HepG2 (cell line): ENCODE data around the gene CNRIP1. TPM values are rescaled to one million over a fixed set of nuclear protein-coding genes. Genes with fewer than 3 reads are reported as not detected.

Experiments used
- ATF7 ChIP-seq, 2 experiments: fragments of 450-650 bp in 1 of 2; sonication (generic) in 1 of 2; formaldehyde crosslinking in 1 of 2; IDR thresholded peaks; 2 replicates each; pipeline versions ENCODE4 v1.4.0 to v1.6.1; 2016 to 2020; ENCODE audit warnings: antibody characterized with exemption in 1 of 2, mild to moderate bottlenecking in 1 of 2, missing genetic modification reagents in 1 of 2
- ELF3 ChIP-seq: IDR thresholded peaks from 2 replicates; pipeline ENCODE4 v1.6.1; 2016; ENCODE audit warnings: missing genetic modification reagents, missing compliant biosample characterization
- FOXC1 ChIP-seq: sonication (generic); formaldehyde crosslinking; IDR thresholded peaks from 2 replicates; pipeline ENCODE4 v1.8.0; 2022; ENCODE audit warnings: mild to moderate bottlenecking, missing genetic modification reagents, borderline replicate concordance
- GABPA ChIP-seq, 2 experiments: IDR thresholded peaks; 2 replicates each; pipeline ENCODE4 v1.6.1; 2011 to 2016; ENCODE audit warnings: low read depth in 2 of 2, low read length in 1 of 2, missing biosample characterization in 1 of 2, missing genetic modification characterization in 1 of 2
- HMG20A ChIP-seq: IDR thresholded peaks from 2 replicates; pipeline ENCODE4 v1.6.1; 2016; ENCODE audit warnings: borderline replicate concordance
- MATR3 ChIP-seq: sonication (generic); formaldehyde crosslinking; IDR thresholded peaks from 2 replicates; pipeline ENCODE4 v1.4.0; 2020; ENCODE audit warnings: missing genetic modification reagents
- MXD3 ChIP-seq: IDR thresholded peaks from 2 replicates; pipeline ENCODE4 v1.6.1; 2016; ENCODE audit warnings: mild to moderate bottlenecking, missing biosample characterization, missing genetic modification reagents
- RARG ChIP-seq: sonication (generic); formaldehyde crosslinking; IDR thresholded peaks from 2 replicates; pipeline ENCODE4 v1.4.0; 2020; ENCODE audit warnings: low read depth, mild to moderate bottlenecking, missing genetic modification reagents
- RXRA ChIP-seq: sonication (generic); formaldehyde crosslinking; IDR thresholded peaks from 2 replicates; pipeline ENCODE4 v1.5.1; 2020; ENCODE audit warnings: missing genetic modification reagents
- TFAP4 ChIP-seq: sonication (generic); IDR thresholded peaks from 2 replicates; pipeline ENCODE4 v1.6.1; 2016; ENCODE audit warnings: low read depth, borderline replicate concordance
- ZBTB49 ChIP-seq: sonication (generic); formaldehyde crosslinking; IDR thresholded peaks from 2 replicates; pipeline ENCODE4 v1.4.0; 2020; ENCODE audit warnings: missing genetic modification reagents, borderline replicate concordance
- ZNF292 ChIP-seq: sonication (generic); formaldehyde crosslinking; IDR thresholded peaks from 2 replicates; pipeline ENCODE4 v1.8.1; 2022; ENCODE audit warnings: mild to moderate bottlenecking, low read depth, missing genetic modification reagents, borderline replicate concordance
- ZNF337 ChIP-seq: sonication (generic); formaldehyde crosslinking; IDR thresholded peaks from 2 replicates; pipeline ENCODE4 v1.5.1; 2020; ENCODE audit warnings: missing genetic modification reagents, low read depth, mild to moderate bottlenecking, borderline replicate concordance
- ZNF580 ChIP-seq: IDR thresholded peaks from 2 replicates; pipeline ENCODE4 v1.6.1; 2016; ENCODE audit warnings: low read depth, borderline replicate concordance
- ZXDC ChIP-seq: sonication (generic); formaldehyde crosslinking; IDR thresholded peaks from 2 replicates; pipeline ENCODE4 v1.5.0; 2020; ENCODE audit warnings: mild to moderate bottlenecking, missing genetic modification reagents
- polyA plus RNA-seq, 8 experiments: library from polyadenylated mRNA; depleted of rRNA in 3 of 8; stranded (reverse) in 7 of 8; unstranded in 1 of 8; fragments of >200 nt; fragmentation: Illumina TruSeq in 4 of 8; extraction: Trizol in 4 of 8; gene quantifications; 2 replicates each; pipeline versions ENCODE4 v1.2.1 to v1.2.3, GENCODE V29; 2011 to 2016; ENCODE audit warnings: low read depth in 4 of 8, missing spikeins in 1 of 8, mixed read lengths in 1 of 8; ENCODE audit not compliant: insufficient read depth in 1 of 8
- total RNA-seq, 5 experiments: library from RNA; depleted of rRNA; stranded (reverse); fragments of >200 nt; fragmentation: Illumina TruSeq; extraction: Trizol; gene quantifications; 2 replicates each; pipeline ENCODE4 v1.2.3, GENCODE V29; 2016; ENCODE audit warnings: low read depth in 1 of 5
- TF ChIP-seq, protein P1 (sequence below): sonication (generic); formaldehyde crosslinking; IDR thresholded peaks from 2 replicates; pipeline ENCODE4 v1.8.1; 2023; ENCODE audit warnings: mild to moderate bottlenecking, missing genetic modification reagents
- TF ChIP-seq, protein P2 (sequence below): fragments of 450-650 bp; IDR thresholded peaks from 2 replicates; pipeline ENCODE4 v1.6.1; 2017; ENCODE audit warnings: mild to moderate bottlenecking

CNRIP1 gene
- total and polyA plus RNA-seq, 2 of the 13 experiments (the other 11 are each of a cell fraction or from before 2014, with no cell fraction given) = not detected

DNA sequence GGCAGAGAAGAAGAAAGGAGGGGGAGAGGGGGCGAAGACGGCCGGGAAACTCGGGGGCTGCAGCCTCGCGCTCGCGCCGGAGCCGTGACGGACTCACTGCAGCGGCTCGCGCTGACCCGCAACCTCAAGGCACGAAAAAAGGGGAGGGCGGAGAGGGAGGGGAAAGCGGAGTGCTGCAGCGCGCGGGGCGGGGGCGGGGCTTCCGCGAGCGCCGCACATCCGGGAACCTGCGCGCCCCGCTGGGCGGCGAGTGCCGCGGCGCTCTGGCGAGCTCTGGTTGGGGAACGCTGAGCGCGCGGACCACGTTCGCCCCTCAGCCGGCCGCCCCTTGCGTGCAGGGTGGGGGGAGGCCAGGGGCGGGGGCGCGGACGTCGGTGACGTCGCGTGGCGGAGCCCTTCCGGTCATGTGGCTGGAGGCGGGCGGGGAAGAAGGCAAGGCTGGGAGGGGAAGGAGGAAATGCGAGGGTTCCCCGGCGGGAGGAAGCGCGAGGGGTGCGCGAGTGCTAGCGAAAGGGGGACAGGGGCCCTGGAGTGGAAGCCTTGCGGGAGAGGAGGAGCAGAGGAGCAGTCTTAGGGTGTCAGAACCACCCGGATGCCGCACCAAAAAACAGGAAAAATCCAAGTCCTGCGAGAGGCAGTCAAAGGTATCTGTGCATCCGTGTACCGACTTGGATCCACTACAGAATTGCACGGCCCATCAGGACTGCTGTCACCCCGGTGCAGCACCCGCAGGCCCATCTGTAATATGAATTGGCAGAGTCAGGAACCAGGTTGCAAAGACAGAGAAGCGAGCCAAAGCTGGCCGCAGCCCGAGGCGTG lies 67.1 kb downstream of the CNRIP1 start, which contains the start of gene PPP3R1 (continued):
- TF ChIP-seq MXD3 (CRISPR knock-in tag) (peak; percentile 93), ELF3 (peak; percentile 97), ZNF580 (CRISPR knock-in tag) (peak; percentile 68), GABPA (IDR thresholded peaks at IDR 0.05; ENCODE audit: low read depth, low read length) (peak; percentile 77), GABPA (CRISPR knock-in tag; IDR thresholded peaks at IDR 0.05; ENCODE audit: low read depth) (peak; percentile 90), RXRA (CRISPR knock-in tag) (0 out of 2 replicates have a peak, but pooled peaks have one; percentile 63), ZNF337 (CRISPR knock-in tag) (no peak), ZNF292 (CRISPR knock-in tag) (no peak), TFAP4 (no peak), MATR3 (CRISPR knock-in tag) (no peak), HMG20A (CRISPR knock-in tag) (no peak; the same call in 1 of the 2 replicates), RARG (CRISPR knock-in tag) (no peak), FOXC1 (CRISPR knock-in tag) (peak; percentile 87; the same call in 1 of the 2 replicates), ATF7 (IDR thresholded peaks at IDR 0.05) (peak; percentile 38; the same call in 1 of the 2 replicates), ATF7 (CRISPR knock-in tag; IDR thresholded peaks at IDR 0.05) (peak; percentile 76; the same call in 1 of the 2 replicates), ZBTB49 (no peak), ZXDC (peak; percentile 57; the same call in 1 of the 2 replicates)
- TF ChIP-seq, protein P1, sequence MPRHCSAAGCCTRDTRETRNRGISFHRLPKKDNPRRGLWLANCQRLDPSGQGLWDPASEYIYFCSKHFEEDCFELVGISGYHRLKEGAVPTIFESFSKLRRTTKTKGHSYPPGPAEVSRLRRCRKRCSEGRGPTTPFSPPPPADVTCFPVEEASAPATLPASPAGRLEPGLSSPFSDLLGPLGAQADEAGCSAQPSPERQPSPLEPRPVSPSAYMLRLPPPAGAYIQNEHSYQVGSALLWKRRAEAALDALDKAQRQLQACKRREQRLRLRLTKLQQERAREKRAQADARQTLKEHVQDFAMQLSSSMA (CRISPR knock-in tag) = no peak
- TF ChIP-seq, protein P2, sequence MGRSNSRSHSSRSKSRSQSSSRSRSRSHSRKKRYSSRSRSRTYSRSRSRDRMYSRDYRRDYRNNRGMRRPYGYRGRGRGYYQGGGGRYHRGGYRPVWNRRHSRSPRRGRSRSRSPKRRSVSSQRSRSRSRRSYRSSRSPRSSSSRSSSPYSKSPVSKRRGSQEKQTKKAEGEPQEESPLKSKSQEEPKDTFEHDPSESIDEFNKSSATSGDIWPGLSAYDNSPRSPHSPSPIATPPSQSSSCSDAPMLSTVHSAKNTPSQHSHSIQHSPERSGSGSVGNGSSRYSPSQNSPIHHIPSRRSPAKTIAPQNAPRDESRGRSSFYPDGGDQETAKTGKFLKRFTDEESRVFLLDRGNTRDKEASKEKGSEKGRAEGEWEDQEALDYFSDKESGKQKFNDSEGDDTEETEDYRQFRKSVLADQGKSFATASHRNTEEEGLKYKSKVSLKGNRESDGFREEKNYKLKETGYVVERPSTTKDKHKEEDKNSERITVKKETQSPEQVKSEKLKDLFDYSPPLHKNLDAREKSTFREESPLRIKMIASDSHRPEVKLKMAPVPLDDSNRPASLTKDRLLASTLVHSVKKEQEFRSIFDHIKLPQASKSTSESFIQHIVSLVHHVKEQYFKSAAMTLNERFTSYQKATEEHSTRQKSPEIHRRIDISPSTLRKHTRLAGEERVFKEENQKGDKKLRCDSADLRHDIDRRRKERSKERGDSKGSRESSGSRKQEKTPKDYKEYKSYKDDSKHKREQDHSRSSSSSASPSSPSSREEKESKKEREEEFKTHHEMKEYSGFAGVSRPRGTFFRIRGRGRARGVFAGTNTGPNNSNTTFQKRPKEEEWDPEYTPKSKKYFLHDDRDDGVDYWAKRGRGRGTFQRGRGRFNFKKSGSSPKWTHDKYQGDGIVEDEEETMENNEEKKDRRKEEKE = no peak
